ENCODE measurements around the gene PIGT.

Gene PIGT

DNA sequence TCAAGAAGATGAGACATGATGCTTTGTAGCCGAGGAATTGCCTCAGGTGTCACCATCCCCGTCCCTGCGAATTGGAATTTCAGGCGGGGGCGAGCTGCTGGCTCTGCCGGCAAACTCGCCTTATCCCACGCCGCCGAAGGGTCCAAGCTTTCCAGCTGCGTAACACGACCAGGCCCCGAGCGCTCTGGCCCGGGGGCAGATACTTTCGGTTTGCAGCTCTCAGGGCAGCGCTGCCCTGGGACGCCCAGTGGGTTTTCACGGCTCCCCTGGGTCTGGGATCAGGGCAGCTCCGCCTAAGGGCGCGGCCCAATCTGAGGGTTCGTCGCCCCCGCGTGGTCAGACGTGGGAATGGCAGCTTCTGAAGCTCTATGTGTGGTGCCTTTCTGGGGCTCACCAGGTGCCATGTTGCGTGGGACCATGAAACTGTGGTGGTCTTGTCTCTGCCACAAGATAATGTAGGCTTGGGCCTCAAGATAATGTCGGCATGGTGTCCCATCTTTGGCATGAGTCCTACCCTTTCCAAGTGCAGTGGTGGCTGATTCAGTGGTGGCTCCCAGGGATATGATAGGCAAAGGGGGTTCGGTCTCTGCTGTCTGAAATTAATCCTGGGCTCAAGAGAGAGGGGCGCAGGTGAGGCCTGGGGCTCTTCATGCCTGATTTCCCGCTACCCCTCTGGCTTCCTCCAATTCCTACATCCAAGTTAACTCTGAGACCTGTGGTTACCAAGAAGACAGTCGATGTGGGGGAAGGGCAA lies 21.0 kb downstream of the PIGT start (continued):
- no peak for TF ChIP-seq ZNF555 (tag by site-specific recombination; conservative IDR thresholded peaks at IDR 0.05)
- TF ChIP-seq REPIN1 (tag by site-specific recombination; IDR thresholded peaks at IDR 0.05; ENCODE audit: low read depth): no peak
- no peak for TF ChIP-seq ZNF292 (tag by site-specific recombination; IDR thresholded peaks at IDR 0.05; ENCODE audit: borderline replicate concordance, low read depth)
- TF ChIP-seq KLF8 (tag by site-specific recombination; IDR thresholded peaks at IDR 0.05): peak; percentile 85
- no peak for TF ChIP-seq ZNF558 (tag by site-specific recombination; IDR thresholded peaks at IDR 0.05)
- TF ChIP-seq, protein P1, sequence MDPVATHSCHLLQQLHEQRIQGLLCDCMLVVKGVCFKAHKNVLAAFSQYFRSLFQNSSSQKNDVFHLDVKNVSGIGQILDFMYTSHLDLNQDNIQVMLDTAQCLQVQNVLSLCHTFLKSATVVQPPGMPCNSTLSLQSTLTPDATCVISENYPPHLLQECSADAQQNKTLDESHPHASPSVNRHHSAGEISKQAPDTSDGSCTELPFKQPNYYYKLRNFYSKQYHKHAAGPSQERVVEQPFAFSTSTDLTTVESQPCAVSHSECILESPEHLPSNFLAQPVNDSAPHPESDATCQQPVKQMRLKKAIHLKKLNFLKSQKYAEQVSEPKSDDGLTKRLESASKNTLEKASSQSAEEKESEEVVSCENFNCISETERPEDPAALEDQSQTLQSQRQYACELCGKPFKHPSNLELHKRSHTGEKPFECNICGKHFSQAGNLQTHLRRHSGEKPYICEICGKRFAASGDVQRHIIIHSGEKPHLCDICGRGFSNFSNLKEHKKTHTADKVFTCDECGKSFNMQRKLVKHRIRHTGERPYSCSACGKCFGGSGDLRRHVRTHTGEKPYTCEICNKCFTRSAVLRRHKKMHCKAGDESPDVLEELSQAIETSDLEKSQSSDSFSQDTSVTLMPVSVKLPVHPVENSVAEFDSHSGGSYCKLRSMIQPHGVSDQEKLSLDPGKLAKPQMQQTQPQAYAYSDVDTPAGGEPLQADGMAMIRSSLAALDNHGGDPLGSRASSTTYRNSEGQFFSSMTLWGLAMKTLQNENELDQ (tag by site-specific recombination; IDR thresholded peaks at IDR 0.05; ENCODE audit: low read depth): no peak
- TF ChIP-seq SP2 (tag by site-specific recombination; IDR thresholded peaks at IDR 0.05): no peak
- no peak for TF ChIP-seq ZNF768 (tag by site-specific recombination; IDR thresholded peaks at IDR 0.05)
- peak; percentile 91 for TF ChIP-seq ZBTB48 (tag by site-specific recombination; IDR thresholded peaks at IDR 0.05)
- no peak for TF ChIP-seq ZNF354C (tag by site-specific recombination; IDR thresholded peaks at IDR 0.05; ENCODE audit: borderline replicate concordance, low read depth)
- no peak for TF ChIP-seq ZNF521 (tag by site-specific recombination; IDR thresholded peaks at IDR 0.05)
- peak; percentile 89; the same call in 1 of the 2 replicates for TF ChIP-seq ZBTB17 (tag by site-specific recombination; IDR thresholded peaks at IDR 0.05)
- no peak for TF ChIP-seq GFI1B (tag by site-specific recombination; IDR thresholded peaks at IDR 0.05)
- TF ChIP-seq ZNF138 (tag by site-specific recombination; IDR thresholded peaks at IDR 0.05; ENCODE audit: borderline replicate concordance): no peak
- TF ChIP-seq ZNF335 (tag by site-specific recombination; conservative IDR thresholded peaks at IDR 0.05): peak; percentile 44
- no peak for TF ChIP-seq ZNF157 (tag by site-specific recombination; IDR thresholded peaks at IDR 0.05)
- TF ChIP-seq ZNF843 (tag by site-specific recombination; IDR thresholded peaks at IDR 0.05): no peak
- TF ChIP-seq ZNF140 (tag by site-specific recombination; IDR thresholded peaks at IDR 0.05): no peak
- no peak for TF ChIP-seq ZNF211 (tag by site-specific recombination; IDR thresholded peaks at IDR 0.05; ENCODE audit: low read depth)
- no peak for TF ChIP-seq ZSCAN16 (tag by site-specific recombination; IDR thresholded peaks at IDR 0.05)
- TF ChIP-seq, protein P2, sequence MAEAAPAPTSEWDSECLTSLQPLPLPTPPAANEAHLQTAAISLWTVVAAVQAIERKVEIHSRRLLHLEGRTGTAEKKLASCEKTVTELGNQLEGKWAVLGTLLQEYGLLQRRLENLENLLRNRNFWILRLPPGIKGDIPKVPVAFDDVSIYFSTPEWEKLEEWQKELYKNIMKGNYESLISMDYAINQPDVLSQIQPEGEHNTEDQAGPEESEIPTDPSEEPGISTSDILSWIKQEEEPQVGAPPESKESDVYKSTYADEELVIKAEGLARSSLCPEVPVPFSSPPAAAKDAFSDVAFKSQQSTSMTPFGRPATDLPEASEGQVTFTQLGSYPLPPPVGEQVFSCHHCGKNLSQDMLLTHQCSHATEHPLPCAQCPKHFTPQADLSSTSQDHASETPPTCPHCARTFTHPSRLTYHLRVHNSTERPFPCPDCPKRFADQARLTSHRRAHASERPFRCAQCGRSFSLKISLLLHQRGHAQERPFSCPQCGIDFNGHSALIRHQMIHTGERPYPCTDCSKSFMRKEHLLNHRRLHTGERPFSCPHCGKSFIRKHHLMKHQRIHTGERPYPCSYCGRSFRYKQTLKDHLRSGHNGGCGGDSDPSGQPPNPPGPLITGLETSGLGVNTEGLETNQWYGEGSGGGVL (tag by site-specific recombination; IDR thresholded peaks at IDR 0.05): no peak
- TF ChIP-seq, protein P3, sequence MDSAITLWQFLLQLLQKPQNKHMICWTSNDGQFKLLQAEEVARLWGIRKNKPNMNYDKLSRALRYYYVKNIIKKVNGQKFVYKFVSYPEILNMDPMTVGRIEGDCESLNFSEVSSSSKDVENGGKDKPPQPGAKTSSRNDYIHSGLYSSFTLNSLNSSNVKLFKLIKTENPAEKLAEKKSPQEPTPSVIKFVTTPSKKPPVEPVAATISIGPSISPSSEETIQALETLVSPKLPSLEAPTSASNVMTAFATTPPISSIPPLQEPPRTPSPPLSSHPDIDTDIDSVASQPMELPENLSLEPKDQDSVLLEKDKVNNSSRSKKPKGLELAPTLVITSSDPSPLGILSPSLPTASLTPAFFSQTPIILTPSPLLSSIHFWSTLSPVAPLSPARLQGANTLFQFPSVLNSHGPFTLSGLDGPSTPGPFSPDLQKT (IDR thresholded peaks at IDR 0.05; ENCODE audit: borderline replicate concordance, low read depth, low read length): no peak
- no peak for TF ChIP-seq ZNF175 (tag by site-specific recombination; IDR thresholded peaks at IDR 0.05)
- no peak for TF ChIP-seq ZNF585B (tag by site-specific recombination; IDR thresholded peaks at IDR 0.05)
- TF ChIP-seq ZNF423 (tag by site-specific recombination; IDR thresholded peaks at IDR 0.05): peak; percentile 99
- TF ChIP-seq KLF16 (tag by site-specific recombination; IDR thresholded peaks at IDR 0.05): peak; percentile 65
- TF ChIP-seq ZNF600 (tag by site-specific recombination; IDR thresholded peaks at IDR 0.05): peak; percentile 86
- TF ChIP-seq SCRT2 (tag by site-specific recombination; IDR thresholded peaks at IDR 0.05): peak; percentile 67
- no peak for TF ChIP-seq ZNF404 (tag by site-specific recombination; IDR thresholded peaks at IDR 0.05)
- TF ChIP-seq ZNF133 (tag by site-specific recombination; IDR thresholded peaks at IDR 0.05): no peak
- peak; percentile 80 for TF ChIP-seq KLF1 (tag by site-specific recombination; IDR thresholded peaks at IDR 0.05)
- TF ChIP-seq, protein P4, sequence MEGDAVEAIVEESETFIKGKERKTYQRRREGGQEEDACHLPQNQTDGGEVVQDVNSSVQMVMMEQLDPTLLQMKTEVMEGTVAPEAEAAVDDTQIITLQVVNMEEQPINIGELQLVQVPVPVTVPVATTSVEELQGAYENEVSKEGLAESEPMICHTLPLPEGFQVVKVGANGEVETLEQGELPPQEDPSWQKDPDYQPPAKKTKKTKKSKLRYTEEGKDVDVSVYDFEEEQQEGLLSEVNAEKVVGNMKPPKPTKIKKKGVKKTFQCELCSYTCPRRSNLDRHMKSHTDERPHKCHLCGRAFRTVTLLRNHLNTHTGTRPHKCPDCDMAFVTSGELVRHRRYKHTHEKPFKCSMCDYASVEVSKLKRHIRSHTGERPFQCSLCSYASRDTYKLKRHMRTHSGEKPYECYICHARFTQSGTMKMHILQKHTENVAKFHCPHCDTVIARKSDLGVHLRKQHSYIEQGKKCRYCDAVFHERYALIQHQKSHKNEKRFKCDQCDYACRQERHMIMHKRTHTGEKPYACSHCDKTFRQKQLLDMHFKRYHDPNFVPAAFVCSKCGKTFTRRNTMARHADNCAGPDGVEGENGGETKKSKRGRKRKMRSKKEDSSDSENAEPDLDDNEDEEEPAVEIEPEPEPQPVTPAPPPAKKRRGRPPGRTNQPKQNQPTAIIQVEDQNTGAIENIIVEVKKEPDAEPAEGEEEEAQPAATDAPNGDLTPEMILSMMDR (tag by site-specific recombination; IDR thresholded peaks at IDR 0.05): peak; percentile 97
- TF ChIP-seq ZNF184 (tag by site-specific recombination; IDR thresholded peaks at IDR 0.05): no peak
- no peak for TF ChIP-seq ZBTB21 (tag by site-specific recombination; IDR thresholded peaks at IDR 0.05)
- no peak for TF ChIP-seq ZFP3 (tag by site-specific recombination; IDR thresholded peaks at IDR 0.05; ENCODE audit: low read depth)
- TF ChIP-seq GLIS1 (tag by site-specific recombination; IDR thresholded peaks at IDR 0.05): peak; percentile 63

All from HEK293 (cell line).